Panc1 (cell line): ENCODE measurements around the gene CCDC144A.
"Not testable (repeated sequence)": the region's sequence is repeated elsewhere in the genome, so short reads cannot be mapped to it uniquely, and the experiment has no call there.

Source experiments
- CTCF ChIP-seq: fragments of 450-650 bp; IDR thresholded peaks from 2 replicates; pipeline ENCODE4 v1.5.1; 2017; ENCODE audit warnings: mild to moderate bottlenecking
- REST ChIP-seq, 2 experiments: IDR thresholded peaks; 2 replicates each; pipeline ENCODE4 v1.6.1; 2011 to 2012; ENCODE audit warnings: low read depth in 2 of 2, control low read depth in 1 of 2, low read length in 1 of 2, mild to moderate bottlenecking in 1 of 2, moderate library complexity in 1 of 2; ENCODE audit not compliant: insufficient read depth in 1 of 2
- SIN3A ChIP-seq: IDR thresholded peaks from 2 replicates; pipeline ENCODE4 v1.6.1; 2012; ENCODE audit warnings: low read depth, mild to moderate bottlenecking, low read length, moderate library complexity, borderline replicate concordance; ENCODE audit not compliant: insufficient read depth

- TF ChIP-seq CTCF; REST (IDR thresholded peaks at IDR 0.05; ENCODE audit: insufficient read depth in 1 of 2, low read depth in 2 of 2, low read length in 1 of 2); SIN3A: not testable (repeated sequence)
These were observed 133.8 kb downstream of the CCDC144A start for GRCh38 chr17:16823768-16824406.
